ENCODE measurements around the gene FBLN5. TPM values are rescaled to one million over a fixed set of nuclear protein-coding genes. Genes with fewer than 3 reads are reported as not detected.

The FBLN5 gene
- total and polyA plus RNA-seq, 4 donors: 3.9 to 21.8 (median 14.8) TPM

DNA sequence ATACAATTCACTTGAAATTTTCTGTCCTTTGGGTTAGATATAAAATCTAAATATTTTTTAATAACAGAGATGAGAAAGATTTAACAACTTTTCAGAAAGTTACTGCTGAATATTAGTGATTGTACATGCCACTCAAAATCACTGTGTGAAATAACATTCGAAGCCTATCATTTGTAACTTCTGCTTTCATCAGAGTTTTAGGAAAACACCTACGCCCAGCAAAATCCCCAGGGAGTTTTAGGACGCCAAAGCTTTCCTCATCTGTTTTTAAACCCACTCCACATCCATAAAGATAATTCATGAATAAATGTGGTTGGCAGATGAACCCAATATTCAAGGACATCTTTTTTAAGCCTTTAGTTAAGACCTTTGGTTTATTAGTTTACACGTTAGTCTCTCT is 104.1 kb downstream of the FBLN5 start (continued):
- TF ChIP-seq GABPA (IDR thresholded peaks at IDR 0.05 in 1 of 2, conservative IDR thresholded peaks at IDR 0.05 in 1 of 2): no peak
- TF ChIP-seq HNF4A (conservative IDR thresholded peaks at IDR 0.05): no peak
- no peak for TF ChIP-seq HNF4G (IDR thresholded peaks at IDR 0.05)
- TF ChIP-seq, protein P1, sequence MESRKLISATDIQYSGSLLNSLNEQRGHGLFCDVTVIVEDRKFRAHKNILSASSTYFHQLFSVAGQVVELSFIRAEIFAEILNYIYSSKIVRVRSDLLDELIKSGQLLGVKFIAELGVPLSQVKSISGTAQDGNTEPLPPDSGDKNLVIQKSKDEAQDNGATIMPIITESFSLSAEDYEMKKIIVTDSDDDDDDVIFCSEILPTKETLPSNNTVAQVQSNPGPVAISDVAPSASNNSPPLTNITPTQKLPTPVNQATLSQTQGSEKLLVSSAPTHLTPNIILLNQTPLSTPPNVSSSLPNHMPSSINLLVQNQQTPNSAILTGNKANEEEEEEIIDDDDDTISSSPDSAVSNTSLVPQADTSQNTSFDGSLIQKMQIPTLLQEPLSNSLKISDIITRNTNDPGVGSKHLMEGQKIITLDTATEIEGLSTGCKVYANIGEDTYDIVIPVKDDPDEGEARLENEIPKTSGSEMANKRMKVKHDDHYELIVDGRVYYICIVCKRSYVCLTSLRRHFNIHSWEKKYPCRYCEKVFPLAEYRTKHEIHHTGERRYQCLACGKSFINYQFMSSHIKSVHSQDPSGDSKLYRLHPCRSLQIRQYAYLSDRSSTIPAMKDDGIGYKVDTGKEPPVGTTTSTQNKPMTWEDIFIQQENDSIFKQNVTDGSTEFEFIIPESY (IDR thresholded peaks at IDR 0.05): no peak
- no peak for TF ChIP-seq JUND (IDR thresholded peaks at IDR 0.05)
- no peak for TF ChIP-seq TAF1 (conservative IDR thresholded peaks at IDR 0.05)

DNA sequence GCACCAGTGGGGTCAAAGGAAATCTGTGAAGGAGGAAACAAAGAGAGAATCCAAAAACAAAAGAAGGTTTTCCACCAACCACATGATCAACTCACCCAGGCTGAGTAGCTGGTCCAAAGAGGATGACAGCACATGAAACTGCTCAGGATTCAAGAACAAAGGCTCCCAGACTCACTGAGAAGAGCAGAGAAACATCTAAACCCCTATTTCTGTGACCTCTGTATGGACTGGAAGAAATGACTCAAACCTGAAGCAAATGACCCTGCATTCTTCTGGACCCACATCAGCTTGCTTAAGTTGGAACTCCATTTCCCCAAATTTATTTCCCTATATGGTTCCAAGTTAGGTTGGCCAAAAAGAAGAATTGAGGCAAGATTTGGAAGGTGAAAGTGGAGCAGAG is 106.4 kb downstream of the FBLN5 start:
- Histone ChIP-seq H3K36me3 (ENCODE audit: control insufficient read depth in 4 of 4, insufficient read depth in 3 of 4, low read depth in 1 of 4, low read length in 3 of 4) (no peaks in the 10 kb centered on the region), H3K4me1 (ENCODE audit: control insufficient read depth in 4 of 4, insufficient read depth in 4 of 4, low read length in 3 of 4) (peaks cover 0 to 9% (median 3%) of the 10 kb centered on the region in 4 donors)
- TF ChIP-seq NR2F2 (IDR thresholded peaks at IDR 0.05) (no peak), HNF4G (IDR thresholded peaks at IDR 0.05) (no peak), RXRA (IDR thresholded peaks at IDR 0.05) (no peak), YY1 (IDR thresholded peaks at IDR 0.05) (no peak), SP1 (IDR thresholded peaks at IDR 0.05) (no peak), RAD21 (IDR thresholded peaks at IDR 0.05) (no peak), JUND (IDR thresholded peaks at IDR 0.05) (no peak), TAF1 (conservative IDR thresholded peaks at IDR 0.05) (no peak), EGR1 (IDR thresholded peaks at IDR 0.05; ENCODE audit: low read depth in 2 of 2) (no peak), FOXA1 (IDR thresholded peaks at IDR 0.05) (no peak), GABPA (IDR thresholded peaks at IDR 0.05 in 1 of 2, conservative IDR thresholded peaks at IDR 0.05 in 1 of 2) (no peak), FOXA2 (IDR thresholded peaks at IDR 0.05) (no peak), HNF4A (conservative IDR thresholded peaks at IDR 0.05) (no peak)
- TF ChIP-seq, protein P1 (IDR thresholded peaks at IDR 0.05): no peak
- TF ChIP-seq, protein P2, sequence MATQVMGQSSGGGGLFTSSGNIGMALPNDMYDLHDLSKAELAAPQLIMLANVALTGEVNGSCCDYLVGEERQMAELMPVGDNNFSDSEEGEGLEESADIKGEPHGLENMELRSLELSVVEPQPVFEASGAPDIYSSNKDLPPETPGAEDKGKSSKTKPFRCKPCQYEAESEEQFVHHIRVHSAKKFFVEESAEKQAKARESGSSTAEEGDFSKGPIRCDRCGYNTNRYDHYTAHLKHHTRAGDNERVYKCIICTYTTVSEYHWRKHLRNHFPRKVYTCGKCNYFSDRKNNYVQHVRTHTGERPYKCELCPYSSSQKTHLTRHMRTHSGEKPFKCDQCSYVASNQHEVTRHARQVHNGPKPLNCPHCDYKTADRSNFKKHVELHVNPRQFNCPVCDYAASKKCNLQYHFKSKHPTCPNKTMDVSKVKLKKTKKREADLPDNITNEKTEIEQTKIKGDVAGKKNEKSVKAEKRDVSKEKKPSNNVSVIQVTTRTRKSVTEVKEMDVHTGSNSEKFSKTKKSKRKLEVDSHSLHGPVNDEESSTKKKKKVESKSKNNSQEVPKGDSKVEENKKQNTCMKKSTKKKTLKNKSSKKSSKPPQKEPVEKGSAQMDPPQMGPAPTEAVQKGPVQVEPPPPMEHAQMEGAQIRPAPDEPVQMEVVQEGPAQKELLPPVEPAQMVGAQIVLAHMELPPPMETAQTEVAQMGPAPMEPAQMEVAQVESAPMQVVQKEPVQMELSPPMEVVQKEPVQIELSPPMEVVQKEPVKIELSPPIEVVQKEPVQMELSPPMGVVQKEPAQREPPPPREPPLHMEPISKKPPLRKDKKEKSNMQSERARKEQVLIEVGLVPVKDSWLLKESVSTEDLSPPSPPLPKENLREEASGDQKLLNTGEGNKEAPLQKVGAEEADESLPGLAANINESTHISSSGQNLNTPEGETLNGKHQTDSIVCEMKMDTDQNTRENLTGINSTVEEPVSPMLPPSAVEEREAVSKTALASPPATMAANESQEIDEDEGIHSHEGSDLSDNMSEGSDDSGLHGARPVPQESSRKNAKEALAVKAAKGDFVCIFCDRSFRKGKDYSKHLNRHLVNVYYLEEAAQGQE (IDR thresholded peaks at IDR 0.05): no peak
- TF ChIP-seq, protein P3, sequence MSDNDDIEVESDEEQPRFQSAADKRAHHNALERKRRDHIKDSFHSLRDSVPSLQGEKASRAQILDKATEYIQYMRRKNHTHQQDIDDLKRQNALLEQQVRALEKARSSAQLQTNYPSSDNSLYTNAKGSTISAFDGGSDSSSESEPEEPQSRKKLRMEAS (IDR thresholded peaks at IDR 0.05): no peak
- TF ChIP-seq, protein P4, sequence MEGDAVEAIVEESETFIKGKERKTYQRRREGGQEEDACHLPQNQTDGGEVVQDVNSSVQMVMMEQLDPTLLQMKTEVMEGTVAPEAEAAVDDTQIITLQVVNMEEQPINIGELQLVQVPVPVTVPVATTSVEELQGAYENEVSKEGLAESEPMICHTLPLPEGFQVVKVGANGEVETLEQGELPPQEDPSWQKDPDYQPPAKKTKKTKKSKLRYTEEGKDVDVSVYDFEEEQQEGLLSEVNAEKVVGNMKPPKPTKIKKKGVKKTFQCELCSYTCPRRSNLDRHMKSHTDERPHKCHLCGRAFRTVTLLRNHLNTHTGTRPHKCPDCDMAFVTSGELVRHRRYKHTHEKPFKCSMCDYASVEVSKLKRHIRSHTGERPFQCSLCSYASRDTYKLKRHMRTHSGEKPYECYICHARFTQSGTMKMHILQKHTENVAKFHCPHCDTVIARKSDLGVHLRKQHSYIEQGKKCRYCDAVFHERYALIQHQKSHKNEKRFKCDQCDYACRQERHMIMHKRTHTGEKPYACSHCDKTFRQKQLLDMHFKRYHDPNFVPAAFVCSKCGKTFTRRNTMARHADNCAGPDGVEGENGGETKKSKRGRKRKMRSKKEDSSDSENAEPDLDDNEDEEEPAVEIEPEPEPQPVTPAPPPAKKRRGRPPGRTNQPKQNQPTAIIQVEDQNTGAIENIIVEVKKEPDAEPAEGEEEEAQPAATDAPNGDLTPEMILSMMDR (IDR thresholded peaks at IDR 0.05; ENCODE audit: low read depth, low read length, missing input control): no peak
- TF ChIP-seq, protein P5, sequence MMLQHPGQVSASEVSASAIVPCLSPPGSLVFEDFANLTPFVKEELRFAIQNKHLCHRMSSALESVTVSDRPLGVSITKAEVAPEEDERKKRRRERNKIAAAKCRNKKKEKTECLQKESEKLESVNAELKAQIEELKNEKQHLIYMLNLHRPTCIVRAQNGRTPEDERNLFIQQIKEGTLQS (IDR thresholded peaks at IDR 0.05): no peak

More for the DNA sequence above, 106.4 kb downstream of the FBLN5 start:
- Histone ChIP-seq H3K9me3 (ENCODE audit: control insufficient read depth in 4 of 4, low read length in 3 of 4) (no peaks in the 10 kb centered on the region), H3K27ac (ENCODE audit: low read depth in 1 of 2, low read length in 2 of 2) (no peak overlapping the region), H3K9ac (ENCODE audit: low read depth in 1 of 2, low read length in 2 of 2) (no peak overlapping the region), H3K4me3 (ENCODE audit: low read depth in 1 of 3, low read length in 3 of 3) (no peak overlapping the region), H3K27me3 (ENCODE audit: control insufficient read depth in 4 of 4, insufficient read depth in 4 of 4, low read length in 3 of 4) (no peaks in the 10 kb centered on the region)
- DNase-seq (ENCODE audit: low spot score): no peak

Data from liver (tissue), 9 donors.